ENCODE results near the gene RNASE9. TPM values are rescaled to one million over a fixed set of nuclear protein-coding genes. Genes with fewer than 3 reads are reported as not detected.

RNASE9 gene
- total and polyA plus RNA-seq, 4 donors = not detected

DNA sequence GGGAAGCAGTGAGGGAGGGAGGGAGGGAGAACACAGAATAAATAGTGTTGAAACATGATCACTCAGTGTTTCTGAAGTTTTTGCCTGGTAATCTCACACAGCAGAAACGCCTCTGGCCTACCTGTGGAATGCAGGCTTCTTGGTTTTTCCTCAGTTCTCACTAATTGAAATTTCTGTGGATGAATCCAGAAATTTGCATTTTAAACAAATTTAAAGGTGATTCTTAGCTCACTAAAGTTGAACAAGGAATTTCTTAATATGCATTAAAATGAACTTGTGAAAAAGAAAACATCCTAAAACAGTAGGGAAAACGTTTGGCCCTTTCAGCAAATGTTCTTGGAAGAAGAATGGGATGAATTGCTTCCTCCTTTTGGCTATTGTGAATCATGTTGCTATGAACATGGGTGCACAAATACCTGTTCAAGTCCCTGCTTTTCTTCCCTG, 1.4 kb downstream of the RNASE9 start:
- no peaks in the 10 kb centered on the region for H3K4me1 ChIP-seq (ENCODE audit: control insufficient read depth in 4 of 4, insufficient read depth in 4 of 4, low read length in 3 of 4)
- no peaks in the 10 kb centered on the region for H3K27me3 ChIP-seq (ENCODE audit: control insufficient read depth in 4 of 4, insufficient read depth in 4 of 4, low read length in 3 of 4)
- no peak for DNase-seq (ENCODE audit: low spot score)
- H3K9me3 ChIP-seq (ENCODE audit: control insufficient read depth in 4 of 4, low read length in 3 of 4) = no peaks in the 10 kb centered on the region
- no peak overlapping the region for H3K27ac ChIP-seq (ENCODE audit: low read depth in 1 of 2, low read length in 2 of 2)
- 64% methylated on average over 2 of the region's 2 CpGs for WGBS
- TF ChIP-seq EGR1 (IDR thresholded peaks at IDR 0.05; ENCODE audit: low read depth in 2 of 2) (no peak), SP1 (IDR thresholded peaks at IDR 0.05) (no peak), FOXA1 (IDR thresholded peaks at IDR 0.05) (no peak), RXRA (IDR thresholded peaks at IDR 0.05) (no peak), GABPA (IDR thresholded peaks at IDR 0.05 in 1 of 2, conservative IDR thresholded peaks at IDR 0.05 in 1 of 2) (no peak), HNF4A (conservative IDR thresholded peaks at IDR 0.05) (no peak), JUND (IDR thresholded peaks at IDR 0.05) (no peak), MAX (IDR thresholded peaks at IDR 0.05) (no peak), HNF4G (IDR thresholded peaks at IDR 0.05) (no peak), TAF1 (conservative IDR thresholded peaks at IDR 0.05) (no peak), FOXA2 (IDR thresholded peaks at IDR 0.05) (no peak), YY1 (IDR thresholded peaks at IDR 0.05) (no peak), NR2F2 (IDR thresholded peaks at IDR 0.05) (no peak)
- TF ChIP-seq, protein P1, sequence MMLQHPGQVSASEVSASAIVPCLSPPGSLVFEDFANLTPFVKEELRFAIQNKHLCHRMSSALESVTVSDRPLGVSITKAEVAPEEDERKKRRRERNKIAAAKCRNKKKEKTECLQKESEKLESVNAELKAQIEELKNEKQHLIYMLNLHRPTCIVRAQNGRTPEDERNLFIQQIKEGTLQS (IDR thresholded peaks at IDR 0.05) = no peak
- TF ChIP-seq, protein P2, sequence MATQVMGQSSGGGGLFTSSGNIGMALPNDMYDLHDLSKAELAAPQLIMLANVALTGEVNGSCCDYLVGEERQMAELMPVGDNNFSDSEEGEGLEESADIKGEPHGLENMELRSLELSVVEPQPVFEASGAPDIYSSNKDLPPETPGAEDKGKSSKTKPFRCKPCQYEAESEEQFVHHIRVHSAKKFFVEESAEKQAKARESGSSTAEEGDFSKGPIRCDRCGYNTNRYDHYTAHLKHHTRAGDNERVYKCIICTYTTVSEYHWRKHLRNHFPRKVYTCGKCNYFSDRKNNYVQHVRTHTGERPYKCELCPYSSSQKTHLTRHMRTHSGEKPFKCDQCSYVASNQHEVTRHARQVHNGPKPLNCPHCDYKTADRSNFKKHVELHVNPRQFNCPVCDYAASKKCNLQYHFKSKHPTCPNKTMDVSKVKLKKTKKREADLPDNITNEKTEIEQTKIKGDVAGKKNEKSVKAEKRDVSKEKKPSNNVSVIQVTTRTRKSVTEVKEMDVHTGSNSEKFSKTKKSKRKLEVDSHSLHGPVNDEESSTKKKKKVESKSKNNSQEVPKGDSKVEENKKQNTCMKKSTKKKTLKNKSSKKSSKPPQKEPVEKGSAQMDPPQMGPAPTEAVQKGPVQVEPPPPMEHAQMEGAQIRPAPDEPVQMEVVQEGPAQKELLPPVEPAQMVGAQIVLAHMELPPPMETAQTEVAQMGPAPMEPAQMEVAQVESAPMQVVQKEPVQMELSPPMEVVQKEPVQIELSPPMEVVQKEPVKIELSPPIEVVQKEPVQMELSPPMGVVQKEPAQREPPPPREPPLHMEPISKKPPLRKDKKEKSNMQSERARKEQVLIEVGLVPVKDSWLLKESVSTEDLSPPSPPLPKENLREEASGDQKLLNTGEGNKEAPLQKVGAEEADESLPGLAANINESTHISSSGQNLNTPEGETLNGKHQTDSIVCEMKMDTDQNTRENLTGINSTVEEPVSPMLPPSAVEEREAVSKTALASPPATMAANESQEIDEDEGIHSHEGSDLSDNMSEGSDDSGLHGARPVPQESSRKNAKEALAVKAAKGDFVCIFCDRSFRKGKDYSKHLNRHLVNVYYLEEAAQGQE (IDR thresholded peaks at IDR 0.05) = no peak
- no peak overlapping the region for H3K9ac ChIP-seq (ENCODE audit: low read depth in 1 of 2, low read length in 2 of 2)
- H3K36me3 ChIP-seq (ENCODE audit: control insufficient read depth in 4 of 4, insufficient read depth in 3 of 4, low read depth in 1 of 4, low read length in 3 of 4) = no peaks in the 10 kb centered on the region
- no peak overlapping the region for H3K4me3 ChIP-seq (ENCODE audit: low read depth in 1 of 3, low read length in 3 of 3)

- WGBS = 60% methylated on average over 2 of the region's 2 CpGs
- Histone ChIP-seq H3K9me3 (ENCODE audit: control insufficient read depth in 4 of 4, low read length in 3 of 4) (no peaks in the 10 kb centered on the region), H3K27me3 (ENCODE audit: control insufficient read depth in 4 of 4, insufficient read depth in 4 of 4, low read length in 3 of 4) (no peaks in the 10 kb centered on the region), H3K4me3 (ENCODE audit: low read depth in 1 of 3, low read length in 3 of 3) (no peak overlapping the region), H3K36me3 (ENCODE audit: control insufficient read depth in 4 of 4, insufficient read depth in 3 of 4, low read depth in 1 of 4, low read length in 3 of 4) (no peaks in the 10 kb centered on the region), H3K27ac (ENCODE audit: low read depth in 1 of 2, low read length in 2 of 2) (no peak overlapping the region), H3K4me1 (ENCODE audit: control insufficient read depth in 4 of 4, insufficient read depth in 4 of 4, low read length in 3 of 4) (no peaks in the 10 kb centered on the region), H3K9ac (ENCODE audit: low read depth in 1 of 2, low read length in 2 of 2) (no peak overlapping the region)
- no peak for DNase-seq (ENCODE audit: low spot score)
- TF ChIP-seq EGR1 (IDR thresholded peaks at IDR 0.05; ENCODE audit: low read depth in 2 of 2) (no peak), YY1 (IDR thresholded peaks at IDR 0.05) (no peak), FOXA2 (IDR thresholded peaks at IDR 0.05) (no peak), JUND (IDR thresholded peaks at IDR 0.05) (no peak), TAF1 (conservative IDR thresholded peaks at IDR 0.05) (no peak), SP1 (IDR thresholded peaks at IDR 0.05) (no peak), RAD21 (IDR thresholded peaks at IDR 0.05) (no peak)
- TF ChIP-seq, protein P1 (IDR thresholded peaks at IDR 0.05) = no peak
- TF ChIP-seq, protein P2 (IDR thresholded peaks at IDR 0.05) = no peak
These were observed 3.7 kb downstream of the RNASE9 start for GRCh38 chr14:20557212-20557542.
